Heart left ventricle (tissue), 16 donors: ENCODE data around the gene ZNF391. TPM values are rescaled to one million over a fixed set of nuclear protein-coding genes. Genes with fewer than 3 reads are reported as not detected.

ENCODE experiments used
- ATAC-seq, 4 donors: fragments of 200-7000 bp; cut with Tn5 transposase; one replicate each; pipeline ENCODE4 v1.9.1; 2020 to 2022; ENCODE audit warnings: moderate library complexity in 4 of 4, mild to moderate bottlenecking in 3 of 4, moderate number of reproducible peaks in 1 of 4
- DNase-seq, 5 donors: peaks; one replicate each; pipeline ENCODE4 v3.0.0-alpha.2; 2020
- H3K27ac ChIP-seq, 12 donors: fragments of 200-600 bp; sonication (generic) in 4 of 12; one replicate each; pipeline versions ENCODE4 v1.5.0 to v1.8.0; 2016 to 2022; ENCODE audit warnings: mild to moderate bottlenecking in 2 of 12
- H3K27me3 ChIP-seq, 9 donors: fragments of 200-600 bp; sonication (generic) in 2 of 9; one replicate each; pipeline versions ENCODE4 v1.5.1 to v1.8.0; 2016 to 2022; ENCODE audit warnings: mild to moderate bottlenecking in 3 of 9
- H3K36me3 ChIP-seq, 9 donors: fragments of 200-600 bp; sonication (generic) in 2 of 9; one replicate each; pipeline versions ENCODE4 v1.5.0 to v1.8.0; 2018 to 2022; ENCODE audit warnings: mild to moderate bottlenecking in 2 of 9
- H3K4me1 ChIP-seq, 12 donors: fragments of 200-600 bp; sonication (generic) in 4 of 12; one replicate each; pipeline versions ENCODE4 v1.5.0 to v1.8.0; 2016 to 2022; ENCODE audit warnings: mild to moderate bottlenecking in 3 of 12
- H3K4me3 ChIP-seq, 12 donors: fragments of 200-600 bp; sonication (generic) in 4 of 12; one replicate each; pipeline versions ENCODE4 v1.5.0 to v1.8.0; 2017 to 2022; ENCODE audit warnings: mild to moderate bottlenecking in 9 of 12, moderate library complexity in 4 of 12
- H3K9me3 ChIP-seq, 12 donors: fragments of 200-600 bp; sonication (generic) in 4 of 12; one replicate each; pipeline versions ENCODE4 v1.5.0 to v1.8.0; 2016 to 2022; ENCODE audit warnings: mild to moderate bottlenecking in 1 of 12
- CTCF ChIP-seq, 12 donors: fragments of 200-600 bp; sonication (generic) in 4 of 12; IDR thresholded peaks; one replicate each; pipeline versions ENCODE4 v1.5.0 to v1.8.0; 2018 to 2022; ENCODE audit warnings: antibody characterized with exemption in 12 of 12, mild to moderate bottlenecking in 5 of 12
- POLR2A ChIP-seq, 2 donors: fragments of 450-650 bp; IDR thresholded peaks; one replicate each; pipeline ENCODE4 v1.6.1; 2017; ENCODE audit warnings: antibody characterized with exemption in 2 of 2, mild to moderate bottlenecking in 2 of 2, moderate library complexity in 2 of 2
- WGBS, 4 donors: extraction: QIAGEN DNeasy Blood & Tissue Kit in 2 of 4; methylation state at CpG; one replicate each; pipeline versions ENCODE4 v1.1.5 to v1.1.7; 2013 to 2018; 5-methylcytosine and 5-hydroxymethylcytosine counted together
- intact Hi-C, 10 donors: fragments of 100-400 bp; cut with DNase I; formaldehyde crosslinking; loops; one replicate each; pipeline versions ENCODE4 v1.11.1 to v1.14.2; 2022
- polyA plus RNA-seq, 2 donors: library from polyadenylated mRNA; stranded (reverse); fragments of 200-250 nt; gene quantifications; one replicate each; pipeline ENCODE4 v1.2.3, GENCODE V29; 2013
- total RNA-seq, 9 donors: library from RNA; depleted of rRNA in 2 of 9; stranded (reverse); fragments of >200 nt in 2 of 9; fragmentation: NEBNext Ultra II Directional in 3 of 9; extraction: Animal tissue kit (Norgen Biotek cat#: 25700) in 3 of 9; gene quantifications; one replicate each; pipeline versions ENCODE4 v1.1.0 to v1.2.4, GENCODE V29; 2016 to 2023
- donor health status: ischemic (EF 13 %, LVEDD 7.1; RV severe dilation, severe dysfunction).
- donor health status: healthy with polysubstance abuse.
- donor health status: DM: no; HTN: yes; CAD: no.
- donor health status: DM: no; HTN: no; CAD: no.
- donor health status: ischemic (EF 25% LVEDD 6.9; RV normal size, moderate dysfunction).
- donor health status: ischemic (EF 25% LVEDD 5.7; RV mildly dilated, moderate dysfunction).
- donor health status: healthy.
- donor health status: DM: yes; HTN: yes; CAD: no.
- donor health status: ischemic (EF 35%, LVEDD 5.7; RV mildly dilated, moderate dysfunction).
- donor health status: nonischemic (EF 11% LVEDD 7.7; RV severe dilation, severe dysfunction).
- donor health status: DM: yes; HTN: yes; CAD: no.
- donor health status: PGD.
- donor health status: ischemic (EF 29% LVEDD 5.4; RV normal size, mild dysfunction).
- donor health status: nonischemic (EF 23%, LVEDD 6.1; RV moderate dilation, normal function).

ZNF391 gene
- total and polyA plus RNA-seq, 11 donors, result 0.26 to 1.5 (median 0.69) TPM

GRCh38 chr6:27428502-27428901 lies 39.9 kb downstream of the ZNF391 start:
- no peaks in the 10 kb centered on the region for H3K27me3 ChIP-seq
- no peaks in the 10 kb centered on the region for H3K4me1 ChIP-seq
- peaks cover 0 to 16% (median 0%) of the 10 kb centered on the region in 12 donors for H3K9me3 ChIP-seq
- DNase-seq, result no peak
- H3K27ac ChIP-seq, result no peak overlapping the region
- 77 to 83% (median 81%) methylated on average over 4 of the region's 4 CpGs for WGBS, 4 donors
- TF ChIP-seq CTCF (IDR thresholded peaks at IDR 0.05), result no peak
- no peak for TF ChIP-seq POLR2A (IDR thresholded peaks at IDR 0.05)
- no peak overlapping the region for H3K4me3 ChIP-seq
- H3K36me3 ChIP-seq, result no peaks in the 10 kb centered on the region
- ATAC-seq, result no peak
- intact Hi-C loops, result no loop called here

GRCh38 chr6:27428966-27429365 lies 40.4 kb downstream of the ZNF391 start:
- Histone ChIP-seq H3K27ac (no peak overlapping the region), H3K4me1 (no peaks in the 10 kb centered on the region), H3K27me3 (no peaks in the 10 kb centered on the region), H3K4me3 (no peak overlapping the region), H3K9me3 (peaks cover 0 to 20% (median 0%) of the 10 kb centered on the region in 12 donors), H3K36me3 (no peaks in the 10 kb centered on the region)
- WGBS, 4 donors, result 81 to 85% (median 83%) methylated on average over 2 of the region's 2 CpGs
- no peak for ATAC-seq
- no peak for TF ChIP-seq CTCF (IDR thresholded peaks at IDR 0.05)
- no peak for TF ChIP-seq POLR2A (IDR thresholded peaks at IDR 0.05)
- intact Hi-C loops, result no loop called here
- no peak for DNase-seq

GRCh38 chr6:27433714-27434113 lies 45.2 kb downstream of the ZNF391 start:
- no peaks in the 10 kb centered on the region for H3K27me3 ChIP-seq
- no peaks in the 10 kb centered on the region for H3K4me1 ChIP-seq
- intact Hi-C loops, result no loop called here
- H3K4me3 ChIP-seq, result no peak overlapping the region
- no peaks in the 10 kb centered on the region for H3K36me3 ChIP-seq
- H3K9me3 ChIP-seq, result peaks cover 0 to 36% (median 2%) of the 10 kb centered on the region in 12 donors
- H3K27ac ChIP-seq, result no peak overlapping the region
- 82 to 95% (median 84%) methylated on average over 1 of the region's 1 CpG for WGBS, 4 donors
- no peak for DNase-seq
- ATAC-seq, result no peak
- TF ChIP-seq CTCF (IDR thresholded peaks at IDR 0.05) (no peak), POLR2A (IDR thresholded peaks at IDR 0.05) (no peak)

- Histone ChIP-seq H3K9me3 (peaks cover 0 to 41% (median 3%) of the 10 kb centered on the region in 12 donors), H3K4me1 (no peaks in the 10 kb centered on the region), H3K36me3 (no peaks in the 10 kb centered on the region), H3K27ac (no peak overlapping the region), H3K4me3 (no peak overlapping the region), H3K27me3 (no peaks in the 10 kb centered on the region)
- TF ChIP-seq CTCF (IDR thresholded peaks at IDR 0.05) (no peak), POLR2A (IDR thresholded peaks at IDR 0.05) (no peak)
- intact Hi-C loops, result no loop called here
- ATAC-seq, result no peak
- no peak for DNase-seq
- WGBS, 4 donors, result 94 to 97% (median 96%) methylated on average over 4 of the region's 4 CpGs
Measured at GRCh38 chr6:27439371-27439770, 50.8 kb downstream of the ZNF391 start.
